HG03135 (cell line): Measurements from ENCODE around the gene SLC39A3.

ENCODE experiments used
- ATAC-seq: cut with Tn5 transposase; IDR thresholded peaks from one replicate; pipeline ENCODE4 v1.9.1; 2021; ENCODE audit warnings: mild to moderate bottlenecking, moderate library complexity; ENCODE audit not compliant: unreplicated experiment

SLC39A3 gene

GRCh38 chr19:2750808-2751437 lies 11.1 kb upstream of the SLC39A3 start:
- ATAC-seq = no peak

- ATAC-seq = no peak
Measured at GRCh38 chr19:2747349-2747748, 7.5 kb upstream of the SLC39A3 start.

GRCh38 chr19:2744113-2744512 lies 4.3 kb upstream of the SLC39A3 start:
- ATAC-seq = no peak

GRCh38 chr19:2743099-2743498 lies 3.3 kb upstream of the SLC39A3 start:
- no peak for ATAC-seq

GRCh38 chr19:2740314-2740656 lies 468 bp upstream of the SLC39A3 start:
- no peak for ATAC-seq

- no peak for ATAC-seq
Measured at GRCh38 chr19:2736550-2737190, 3.1 kb downstream of the SLC39A3 start.

- ATAC-seq = no peak
Measured at GRCh38 chr19:2735374-2735773, 4.4 kb downstream of the SLC39A3 start.

GRCh38 chr19:2734589-2735288 lies 5.1 kb downstream of the SLC39A3 start:
- ATAC-seq = no peak

- ATAC-seq = no peak
Measured at GRCh38 chr19:2733930-2734588, 5.8 kb downstream of the SLC39A3 start.

- ATAC-seq = no peak
Measured at GRCh38 chr19:2732883-2733282, 6.9 kb downstream of the SLC39A3 start.

- no peak for ATAC-seq
Measured at GRCh38 chr19:2732157-2732725, 7.6 kb downstream of the SLC39A3 start.

GRCh38 chr19:2731181-2731995 lies 8.4 kb downstream of the SLC39A3 start:
- ATAC-seq = no peak

- ATAC-seq = no peak
Measured at GRCh38 chr19:2729943-2730818, 9.6 kb downstream of the SLC39A3 start.

GRCh38 chr19:2728783-2729387 lies 10.9 kb downstream of the SLC39A3 start:
- no peak for ATAC-seq

- ATAC-seq = no peak
Measured at GRCh38 chr19:2727640-2727944, 12.2 kb downstream of the SLC39A3 start.

GRCh38 chr19:2726904-2727639 lies 12.7 kb downstream of the SLC39A3 start:
- ATAC-seq = no peak

- ATAC-seq = no peak
Measured at GRCh38 chr19:2726160-2726855, 13.5 kb downstream of the SLC39A3 start.

GRCh38 chr19:2724148-2724557 lies 15.7 kb downstream of the SLC39A3 start:
- no peak for ATAC-seq
